GM12873 (cell line): Measurements from ENCODE around the gene APPL2.

Experiments used
- CTCF ChIP-seq: IDR thresholded peaks from 2 replicates; pipeline ENCODE4 v1.5.1; 2012; ENCODE audit warnings: low read depth, mild to moderate bottlenecking, moderate library complexity, low read length, control low read depth; ENCODE audit not compliant: insufficient read depth; ENCODE audit errors: missing control alignments

Gene APPL2

GRCh38 chr12:105204127-105204526 is 31.8 kb downstream of the APPL2 start:
- TF ChIP-seq CTCF: no peak

- no peak for TF ChIP-seq CTCF
Measured at GRCh38 chr12:105202202-105202601, 33.8 kb downstream of the APPL2 start.

DNA sequence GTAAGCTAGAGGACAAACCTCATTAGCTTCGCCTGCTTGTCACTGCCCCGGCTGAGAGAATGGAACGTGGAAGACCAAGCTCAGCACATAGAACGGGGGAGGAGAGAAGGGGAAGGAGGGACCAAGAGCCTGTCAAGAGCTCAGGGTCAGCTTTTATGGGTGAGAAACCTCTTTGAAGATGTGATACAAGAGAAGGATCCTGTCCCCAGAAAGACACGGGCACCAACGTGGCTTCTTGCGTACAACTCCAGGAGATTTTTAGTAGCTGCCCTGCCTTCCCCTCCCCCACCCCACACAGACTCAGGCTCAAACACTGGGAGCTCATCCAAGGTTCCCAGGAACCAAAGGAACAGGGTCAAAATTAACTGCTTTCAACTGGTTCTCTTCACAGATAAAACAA is 34.7 kb downstream of the APPL2 start:
- TF ChIP-seq CTCF: no peak

DNA sequence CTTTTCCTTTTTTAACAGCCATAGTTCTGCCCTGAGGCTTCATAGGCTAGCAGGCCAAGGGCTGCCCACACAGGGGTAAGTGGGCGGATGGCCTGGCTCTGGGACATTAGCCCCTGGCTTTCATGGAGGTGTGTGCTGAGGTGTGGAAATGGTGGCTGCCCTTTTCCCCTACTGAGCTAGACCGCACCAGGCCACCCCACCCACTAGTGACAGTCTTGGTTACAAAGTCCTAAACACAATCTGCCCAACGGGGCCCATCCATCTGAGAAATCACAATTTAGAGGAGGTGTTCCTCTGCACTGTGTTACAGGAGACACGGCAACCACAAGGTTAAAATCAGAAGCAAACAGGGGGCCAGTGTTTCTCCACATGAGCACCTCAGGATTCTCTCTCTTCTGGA is 35.6 kb downstream of the APPL2 start:
- TF ChIP-seq CTCF: no peak

DNA sequence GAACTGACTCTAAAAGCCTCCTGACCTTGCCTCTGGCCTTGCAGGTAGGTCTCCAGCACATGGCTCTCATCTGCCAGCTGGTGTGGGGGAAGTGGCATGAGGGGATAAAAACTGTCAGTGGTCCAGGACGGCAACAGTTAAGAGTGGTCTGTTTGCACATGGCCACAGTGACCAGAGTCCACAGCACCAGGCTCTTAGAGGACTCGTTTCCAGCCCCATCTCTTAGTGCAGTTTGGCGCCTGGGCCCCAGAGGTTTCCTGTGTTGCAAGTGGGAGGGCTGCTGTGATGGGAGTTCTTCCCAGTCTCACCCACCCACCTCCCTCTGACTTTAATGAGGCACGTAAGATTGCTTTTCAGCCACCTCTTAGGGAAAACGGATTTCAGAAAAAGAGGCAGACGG is 37.0 kb downstream of the APPL2 start:
- no peak for TF ChIP-seq CTCF

GRCh38 chr12:105196090-105196489 is 39.9 kb downstream of the APPL2 start:
- TF ChIP-seq CTCF: no peak

DNA sequence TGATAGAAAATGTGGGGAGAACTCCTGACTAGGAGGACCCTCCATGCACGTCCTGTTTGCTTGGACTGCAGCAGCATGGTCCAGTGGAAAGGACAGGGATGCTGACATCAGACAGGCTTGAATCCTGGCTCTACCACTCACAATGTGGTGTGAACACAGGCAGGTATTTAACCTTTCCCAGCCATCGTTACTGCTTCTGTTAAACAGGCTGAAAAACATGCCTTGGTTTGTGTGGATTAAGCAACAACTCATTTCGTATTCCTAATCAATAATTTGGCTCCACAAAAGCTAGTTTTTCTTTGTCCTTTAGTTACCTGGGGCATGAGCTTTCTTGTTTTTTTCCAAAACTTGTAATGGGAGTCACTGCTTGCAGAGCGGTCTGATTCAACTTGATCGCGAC is 41.0 kb downstream of the APPL2 start:
- TF ChIP-seq CTCF: no peak

DNA sequence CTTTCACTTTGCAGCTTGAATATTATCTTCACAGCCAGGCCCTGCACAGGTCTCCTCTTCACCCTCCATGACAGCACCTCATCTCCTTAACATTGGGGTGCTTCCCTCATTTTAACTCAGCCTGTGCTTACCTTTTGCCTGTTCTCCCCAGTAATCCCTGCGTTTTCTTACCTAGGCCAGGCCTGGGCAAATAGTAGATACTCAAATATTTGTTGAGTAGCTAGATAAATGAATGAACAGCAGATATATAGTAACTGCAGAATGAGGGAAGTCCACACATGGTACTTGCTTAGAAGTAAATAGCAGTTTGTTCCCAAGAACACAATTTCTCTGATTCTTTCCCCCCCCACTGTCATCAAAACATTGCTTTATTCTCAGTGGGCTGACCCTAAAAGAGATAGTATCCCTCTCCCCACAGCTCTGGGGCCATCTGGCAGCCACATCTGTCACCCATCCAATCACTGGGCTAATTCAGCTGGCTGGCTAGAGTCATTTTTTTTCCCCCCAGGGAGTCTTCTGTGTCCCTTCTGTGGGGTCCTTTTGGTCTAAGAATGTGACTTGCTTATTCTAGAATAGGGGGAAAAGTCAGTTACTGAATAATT is 43.2 kb downstream of the APPL2 start:
- TF ChIP-seq CTCF: no peak
